CD4-positive, alpha-beta T cell treated with Interleukin-1 beta for 1 hour (primary cell): ENCODE results near the gene ANGPTL4.
A peak's percentile ranks its signal among the peaks of the same experiment; 100 is the strongest.
"Not testable (repeated sequence)": the region's sequence is repeated elsewhere in the genome, so short reads cannot be mapped to it uniquely, and the experiment has no call there.

Experiments used
- DNase-seq, 2 donors: peaks; one replicate each; pipeline ENCODE4 v3.0.0-alpha.2; 2020 to 2022

The ANGPTL4 gene

GRCh38 chr19:8391198-8392016, 27.5 kb downstream of the ANGPTL4 start:
- no peak for DNase-seq

- no peak for DNase-seq
Observed at GRCh38 chr19:8392017-8392591, 28.1 kb downstream of the ANGPTL4 start.

GRCh38 chr19:8393192-8393870, 29.4 kb downstream of the ANGPTL4 start:
- DNase-seq = no peak

- no peak for DNase-seq
Observed at GRCh38 chr19:8393871-8394250, 29.9 kb downstream of the ANGPTL4 start.

GRCh38 chr19:8395621-8396082, 31.7 kb downstream of the ANGPTL4 start:
- DNase-seq = no peak

DNA sequence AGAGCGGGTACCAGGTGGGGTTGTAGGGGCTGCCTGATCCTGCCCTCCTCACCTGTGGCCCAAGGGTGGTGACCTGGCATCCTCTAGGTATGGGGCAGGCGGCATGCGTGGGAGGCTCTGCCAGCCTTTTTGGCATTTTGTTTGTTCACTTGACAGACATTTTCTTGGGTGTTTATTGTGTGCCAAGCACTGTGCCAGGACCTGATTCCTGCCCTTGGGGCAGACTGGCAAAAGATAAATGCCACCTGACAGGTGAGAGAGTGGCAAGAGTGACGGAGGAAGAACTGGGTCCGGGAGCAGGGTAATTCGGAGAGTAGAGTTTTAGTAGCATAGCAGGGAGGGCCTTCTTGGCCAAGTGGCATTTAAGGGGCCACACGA, 32.2 kb downstream of the ANGPTL4 start:
- no peak for DNase-seq

- DNase-seq = peak; percentile 82 to 83
Observed at GRCh38 chr19:8396563-8397203, 32.7 kb downstream of the ANGPTL4 start.

- no peak for DNase-seq
Observed at GRCh38 chr19:8397271-8397670, 33.3 kb downstream of the ANGPTL4 start.

- DNase-seq = no peak
Observed at GRCh38 chr19:8397746-8398310, 33.9 kb downstream of the ANGPTL4 start.

DNA sequence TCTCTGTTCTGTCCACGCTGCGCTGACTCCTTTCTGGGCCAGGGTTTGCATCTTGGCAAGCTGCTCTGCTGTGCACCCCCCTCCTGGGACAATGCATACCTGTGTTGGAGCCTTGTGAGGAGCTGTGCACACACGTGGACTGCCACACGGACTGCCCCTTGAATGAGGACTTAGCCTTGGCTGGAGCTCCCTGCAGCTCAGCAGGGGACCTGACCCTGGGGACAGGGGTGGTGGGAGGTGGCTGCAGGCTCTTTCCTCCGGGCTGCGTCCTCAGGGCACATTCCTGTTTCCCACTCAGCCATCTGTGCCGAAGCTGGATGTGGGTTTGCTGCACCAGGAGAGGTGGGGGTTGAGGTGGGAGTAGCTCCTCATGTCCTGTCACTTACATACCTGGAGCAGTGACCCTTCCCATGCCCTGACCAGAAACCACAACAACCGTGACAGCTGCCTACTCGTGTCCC, 34.4 kb downstream of the ANGPTL4 start:
- DNase-seq = no peak

- DNase-seq = no peak
Observed at GRCh38 chr19:8399681-8400188, 35.8 kb downstream of the ANGPTL4 start.

DNA sequence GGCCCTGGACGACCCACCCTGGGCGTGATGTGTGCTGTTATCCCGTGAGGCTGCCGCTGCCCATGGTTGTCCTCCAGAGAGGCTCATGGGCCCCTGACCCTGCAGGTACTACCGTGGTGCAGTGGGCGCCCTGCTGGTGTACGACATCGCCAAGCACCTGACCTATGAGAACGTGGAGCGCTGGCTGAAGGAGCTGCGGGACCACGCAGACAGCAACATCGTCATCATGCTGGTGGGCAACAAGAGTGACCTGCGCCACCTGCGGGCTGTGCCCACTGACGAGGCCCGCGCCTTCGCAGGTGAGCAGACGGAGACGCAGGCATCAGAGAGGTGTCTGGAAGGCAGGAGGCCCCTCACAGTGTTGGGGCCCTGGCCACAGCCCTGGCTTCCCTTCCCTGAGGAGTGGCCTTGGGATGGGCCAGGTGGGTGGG, 38.0 kb downstream of the ANGPTL4 start:
- no peak for DNase-seq

DNA sequence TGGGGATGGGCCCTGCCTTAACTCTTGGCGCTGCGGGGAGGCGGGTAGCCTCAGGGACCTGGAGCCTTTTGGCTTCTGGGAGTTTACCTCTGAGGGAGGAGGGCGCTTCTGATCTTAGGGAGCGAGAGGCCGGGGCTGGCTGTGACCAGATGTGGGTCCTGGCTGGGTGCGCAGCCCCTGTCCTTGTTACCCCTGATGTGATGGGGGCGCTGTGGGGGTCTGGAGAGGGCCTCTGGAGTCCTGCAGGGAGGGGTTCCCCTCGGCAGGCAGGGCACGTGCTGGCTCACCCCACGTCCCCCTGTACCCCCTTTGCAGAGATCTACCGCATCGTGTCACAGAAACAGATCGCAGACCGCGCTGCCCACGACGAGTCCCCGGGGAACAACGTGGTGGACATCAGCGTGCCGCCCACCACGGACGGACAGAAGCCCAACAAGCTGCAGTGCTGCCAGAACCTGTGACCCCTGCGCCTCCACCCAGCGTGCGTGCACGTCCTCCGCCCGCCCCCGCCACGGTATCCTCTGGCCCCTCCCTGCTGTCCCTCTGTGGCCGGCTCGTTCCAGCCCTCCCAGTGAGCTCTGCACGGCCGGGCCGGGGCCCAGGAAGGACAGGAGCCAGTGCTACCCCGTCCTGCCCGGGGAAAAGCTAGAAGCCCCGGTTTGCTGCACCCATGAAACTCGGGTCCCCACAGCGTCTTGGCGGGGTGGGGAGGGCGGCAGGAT, 39.3 kb downstream of the ANGPTL4 start:
- no peak for DNase-seq

GRCh38 chr19:8403820-8404109, 39.8 kb downstream of the ANGPTL4 start:
- no peak for DNase-seq

DNA sequence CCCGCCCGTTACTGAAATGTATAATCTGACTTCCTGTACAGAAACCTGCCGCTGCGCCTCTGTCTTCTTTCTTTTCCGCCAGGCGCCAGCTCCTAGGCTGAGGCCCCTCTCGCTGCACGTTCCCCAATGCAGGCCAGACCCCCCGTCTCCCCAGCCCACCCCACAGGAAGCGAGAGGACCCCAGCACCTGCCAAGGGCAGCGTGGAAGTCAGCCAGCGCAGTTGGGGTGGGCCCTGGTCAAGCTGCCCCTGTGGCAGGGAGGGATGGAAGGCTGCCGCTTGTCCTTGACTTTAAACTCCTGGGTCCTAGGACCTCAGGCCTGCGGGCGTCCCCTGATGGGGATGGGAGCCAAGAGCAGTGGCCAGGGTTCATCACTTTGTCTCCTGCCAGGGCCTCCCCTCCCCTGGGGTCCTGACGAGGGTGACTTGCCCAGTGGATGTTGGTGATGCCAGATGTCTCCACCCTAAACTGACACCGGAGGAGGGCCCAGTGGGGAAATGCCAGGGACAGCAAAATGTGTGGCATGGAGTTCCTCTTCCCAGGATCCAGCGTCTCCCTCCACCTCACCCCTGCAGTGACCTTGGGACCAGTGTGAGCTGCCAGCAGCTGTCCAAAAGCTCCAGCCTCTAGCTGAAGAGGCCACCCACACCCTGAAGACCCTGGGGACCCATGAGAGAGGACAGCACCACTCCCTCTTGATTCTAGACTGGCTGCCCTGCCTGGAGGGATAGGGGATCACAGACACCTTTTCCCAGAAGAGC, 40.6 kb downstream of the ANGPTL4 start:
- DNase-seq = no peak

DNA sequence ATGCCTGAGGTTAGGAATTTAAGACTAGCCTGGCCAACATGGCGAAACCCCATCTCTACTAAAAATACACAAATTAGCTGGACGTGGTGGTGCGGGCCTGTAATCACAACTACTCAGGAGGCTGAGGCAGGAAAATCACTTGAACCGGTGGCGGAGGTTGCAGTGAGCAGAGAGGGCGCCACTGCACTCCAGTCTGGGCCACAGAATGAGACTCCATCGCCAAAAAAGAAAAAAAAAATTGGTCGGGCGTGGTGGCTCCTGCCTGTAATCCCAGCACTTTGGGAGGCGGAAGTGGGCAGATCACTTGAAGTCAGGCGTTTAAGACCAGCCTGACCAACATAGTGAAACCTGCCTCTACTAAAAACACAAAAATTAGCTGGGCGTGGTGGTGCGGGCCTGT, 46.8 kb downstream of the ANGPTL4 start:
- not testable (repeated sequence) for DNase-seq

GRCh38 chr19:8412783-8413628, 49.1 kb downstream of the ANGPTL4 start, which contains the start of gene MARCHF2:
Gene MARCHF2, plus strand, starts transcription at chr19:8413305. Its CDS starts 8,536 bp downstream, at chr19:8421841.
- peak; percentile 98 for DNase-seq

GRCh38 chr19:8413629-8413995, 49.7 kb downstream of the ANGPTL4 start:
- no peak for DNase-seq

GRCh38 chr19:8416796-8417195, 52.8 kb downstream of the ANGPTL4 start:
- no peak for DNase-seq
